Panc1 (cell line): ENCODE results near the gene IFNA2. TPM values are rescaled to one million over a fixed set of nuclear protein-coding genes. Genes with fewer than 3 reads are reported as not detected.

Source experiments
- ATAC-seq: fragments of 200-7000 bp; cut with Tn5 transposase; 2 replicates; pipeline ENCODE4 v1.9.1; 2020; ENCODE audit warnings: mild to moderate bottlenecking, moderate library complexity
- BruUV-seq: library from RNA; stranded (reverse); fragments of 400-500 nt; replicated peaks from 2 replicates; lab custom pipeline; 2021; lab: Mats Ljungman, UMichigan
- CTCF ChIA-PET: fragments of 300-600 bp; sonication (Branson Sonifier 250); formaldehyde crosslinking; loops from one replicate; lab custom pipeline; 2022; ENCODE audit warnings: antibody characterized with exemption; lab: Charles Lee
- POLR2A ChIA-PET: fragments of 300-600 bp; sonication (Branson Sonifier 250); formaldehyde crosslinking; loops from one replicate; lab custom pipeline; 2022; ENCODE audit warnings: antibody characterized with exemption; lab: Charles Lee
- DNase-seq: peaks from one replicate; pipeline ENCODE4 v3.0.0-alpha.2; 2010; ENCODE audit warnings: low read depth, low spot score
- H3K27ac ChIP-seq: 2 replicates; pipeline ENCODE4 v1.5.1; 2011; ENCODE audit warnings: mild to moderate bottlenecking, low read length, inconsistent platforms
- H3K27me3 ChIP-seq: fragments of 200-500 bp; sonication (Bioruptor generic); 2 replicates; pipeline ENCODE4 v1.6.0; 2014; ENCODE audit warnings: low read length, inconsistent platforms; ENCODE audit not compliant: control insufficient read depth, insufficient read depth
- H3K36me3 ChIP-seq: fragments of 200-500 bp; sonication (Bioruptor generic); 2 replicates; pipeline ENCODE4 v1.5.1; 2014; ENCODE audit warnings: inconsistent platforms, mild to moderate bottlenecking, low read length, moderate library complexity; ENCODE audit not compliant: control insufficient read depth, insufficient read depth
- H3K4me1 ChIP-seq: 2 replicates; pipeline ENCODE4 v1.5.1; 2011; ENCODE audit warnings: inconsistent platforms, mild to moderate bottlenecking, low read length, moderate library complexity; ENCODE audit not compliant: control insufficient read depth, insufficient read depth
- H3K4me3 ChIP-seq, 2 experiments: 2 replicates each; pipeline ENCODE4 v1.5.1; 2011 to 2012; ENCODE audit warnings: low read depth in 2 of 2, low read length in 2 of 2, mild to moderate bottlenecking in 2 of 2, inconsistent platforms in 1 of 2, moderate library complexity in 1 of 2
- H3K9me3 ChIP-seq: fragments of 200-500 bp; sonication (Bioruptor generic); 2 replicates; pipeline ENCODE4 v1.5.1; 2014; ENCODE audit warnings: low read depth, mild to moderate bottlenecking, inconsistent platforms, low read length, moderate library complexity; ENCODE audit not compliant: control insufficient read depth, insufficient read depth
- CTCF ChIP-seq: fragments of 450-650 bp; IDR thresholded peaks from 2 replicates; pipeline ENCODE4 v1.5.1; 2017; ENCODE audit warnings: mild to moderate bottlenecking
- POLR2AphosphoS5 ChIP-seq: IDR thresholded peaks from 2 replicates; pipeline ENCODE4 v1.6.1; 2012; ENCODE audit warnings: mild to moderate bottlenecking, low read depth, low read length, moderate library complexity
- REST ChIP-seq, 2 experiments: IDR thresholded peaks; 2 replicates each; pipeline ENCODE4 v1.6.1; 2011 to 2012; ENCODE audit warnings: low read depth in 2 of 2, control low read depth in 1 of 2, low read length in 1 of 2, mild to moderate bottlenecking in 1 of 2, moderate library complexity in 1 of 2; ENCODE audit not compliant: insufficient read depth in 1 of 2
- SIN3A ChIP-seq: IDR thresholded peaks from 2 replicates; pipeline ENCODE4 v1.6.1; 2012; ENCODE audit warnings: low read depth, mild to moderate bottlenecking, low read length, moderate library complexity, borderline replicate concordance; ENCODE audit not compliant: insufficient read depth
- TCF7L2 ChIP-seq: IDR thresholded peaks from 2 replicates; pipeline ENCODE4 v1.6.1; 2011; ENCODE audit warnings: mild to moderate bottlenecking, low read depth, low read length, inconsistent platforms
- in situ Hi-C: cut with HindIII; loops from 2 replicates; pipeline ENCODE4 v1.10.0; 2016; ENCODE audit warnings: low sequenced_read_pairs, low pct_unique_long_range_greater_than_20kb
- intact Hi-C: fragments of 100-400 bp; cut with micrococcal nuclease; formaldehyde crosslinking; loops from one replicate; pipeline ENCODE4 v1.10.0; 2022; ENCODE audit not compliant: unreplicated experiment
- total RNA-seq: library from RNA; stranded (reverse); gene quantifications from one replicate; pipeline ENCODE4 v1.2.1, GENCODE V29; 2021; ENCODE audit not compliant: unreplicated experiment

IFNA2 gene
- total RNA-seq, 1 experiment from 2014 or later, result not detected

DNA sequence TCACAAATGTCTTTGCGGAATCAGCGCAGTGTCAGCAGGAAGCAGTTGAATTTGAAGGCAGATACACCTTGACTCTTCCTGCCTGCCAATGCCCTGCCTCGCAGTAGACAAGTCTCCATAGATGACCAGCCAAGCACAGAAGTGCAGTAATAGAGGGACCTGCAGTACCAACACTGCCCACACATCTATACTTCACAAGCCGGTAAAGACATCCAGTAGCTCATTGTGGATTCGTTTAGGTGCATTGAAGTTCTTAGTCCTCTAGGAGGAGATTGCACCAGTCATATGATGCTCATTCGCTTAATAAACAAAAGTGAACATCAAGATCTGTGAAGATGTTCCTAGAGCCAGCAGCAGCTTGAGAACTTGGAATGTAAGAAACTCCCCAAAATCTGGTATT, 7.1 kb upstream of the IFNA2 start:
- POLR2A ChIA-PET, result no interaction called here
- ATAC-seq (peak; percentile 91), DNase-seq (no peak)
- no peak for TF ChIP-seq TCF7L2
- TF ChIP-seq SIN3A, result no peak
- TF ChIP-seq CTCF, result 0 out of 2 replicates have a peak, but pooled peaks have one; percentile 21
- intact Hi-C loops (no loop called here), in situ Hi-C loops (no loop called here)
- H3K4me3 ChIP-seq, result no peak overlapping the region
- no peaks in the 10 kb centered on the region for H3K9me3 ChIP-seq
- H3K4me1 ChIP-seq, result no peaks in the 10 kb centered on the region
- no TSS peak for BruUV-seq
- H3K36me3 ChIP-seq, result no peaks in the 10 kb centered on the region
- H3K27me3 ChIP-seq, result no peaks in the 10 kb centered on the region
- no peak overlapping the region for H3K27ac ChIP-seq
- CTCF ChIA-PET, result no interaction called here

DNA sequence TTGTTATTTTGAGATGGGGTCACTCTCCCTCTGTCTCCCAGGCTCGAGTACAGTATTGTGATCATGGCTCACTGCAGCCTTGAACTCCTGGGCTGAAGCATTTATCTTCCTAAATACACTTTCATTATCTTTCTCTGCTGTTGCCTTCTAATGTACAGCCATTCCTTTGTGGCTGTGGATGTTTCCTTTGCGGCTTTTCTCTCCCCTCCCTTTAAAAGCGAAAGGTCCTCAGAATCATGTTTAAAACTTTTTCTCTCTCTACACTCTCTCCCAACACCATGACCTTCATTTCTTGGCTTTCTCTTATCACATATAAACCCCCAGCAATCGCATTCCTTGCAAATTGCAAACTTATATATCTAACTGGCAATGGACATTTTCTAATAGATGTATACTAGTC, 1.6 kb downstream of the IFNA2 start:
- no peaks in the 10 kb centered on the region for H3K36me3 ChIP-seq
- CTCF ChIA-PET, result no interaction called here
- H3K4me3 ChIP-seq, result no peak overlapping the region
- in situ Hi-C loops, result no loop called here
- POLR2A ChIA-PET, result no interaction called here
- BruUV-seq, result no TSS peak
- no peak overlapping the region for H3K27ac ChIP-seq
- intact Hi-C loops, result no loop called here
- no peaks in the 10 kb centered on the region for H3K27me3 ChIP-seq
- no peaks in the 10 kb centered on the region for H3K4me1 ChIP-seq
- ATAC-seq (no peak), DNase-seq (no peak)
- TF ChIP-seq CTCF (no peak), POLR2AphosphoS5 (no peak), SIN3A (no peak), TCF7L2 (no peak), REST (IDR thresholded peaks at IDR 0.05; ENCODE audit: insufficient read depth in 1 of 2, low read depth in 2 of 2, low read length in 1 of 2) (no peak)
- H3K9me3 ChIP-seq, result no peaks in the 10 kb centered on the region
